ENCODE measurements around the gene AXIN2.
"Not testable (repeated sequence)": the region's sequence is repeated elsewhere in the genome, so short reads cannot be mapped to it uniquely, and the experiment has no call there.

The AXIN2 gene

DNA sequence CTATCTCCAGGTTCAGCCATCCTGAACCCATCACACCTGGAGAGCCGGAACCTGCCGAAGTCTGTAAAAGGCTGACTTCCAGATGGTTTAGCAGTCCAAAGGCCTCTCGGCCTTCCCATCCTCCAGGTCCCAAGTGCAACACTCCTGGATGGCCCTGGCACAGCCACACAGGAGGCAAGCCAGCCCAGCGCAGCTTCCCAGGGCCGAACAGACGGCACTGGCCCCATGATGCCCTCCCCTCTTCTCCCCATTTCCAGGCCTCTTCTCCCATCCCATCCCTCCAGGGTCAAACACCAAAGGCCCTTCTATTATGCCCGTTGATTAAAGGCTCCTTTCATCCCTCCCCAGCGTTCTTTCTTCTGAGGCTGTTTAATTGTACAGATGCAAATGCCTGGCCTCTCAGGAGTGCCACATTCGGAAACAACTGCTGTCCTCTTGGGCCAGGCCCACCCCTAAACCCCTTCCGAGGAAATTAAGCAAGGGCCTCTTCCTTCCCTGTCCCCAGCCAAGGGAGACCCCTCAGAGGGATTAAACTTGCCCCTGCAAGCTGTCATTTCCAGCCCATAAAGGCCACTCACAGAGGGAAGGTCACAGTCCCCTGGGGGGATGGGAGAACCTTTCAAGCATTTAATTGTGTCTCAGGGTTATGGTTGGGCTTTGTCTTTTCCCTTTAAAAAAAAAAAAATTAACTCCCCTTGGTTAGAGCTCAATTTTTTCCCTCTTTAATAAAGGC is 30.8 kb downstream of the AXIN2 start:
- no peak overlapping the region for H3K4me3 ChIP-seq (ENCODE audit: low read length)
- DNase-seq (ENCODE audit: low read depth), result no peak
- TF ChIP-seq, protein P1, sequence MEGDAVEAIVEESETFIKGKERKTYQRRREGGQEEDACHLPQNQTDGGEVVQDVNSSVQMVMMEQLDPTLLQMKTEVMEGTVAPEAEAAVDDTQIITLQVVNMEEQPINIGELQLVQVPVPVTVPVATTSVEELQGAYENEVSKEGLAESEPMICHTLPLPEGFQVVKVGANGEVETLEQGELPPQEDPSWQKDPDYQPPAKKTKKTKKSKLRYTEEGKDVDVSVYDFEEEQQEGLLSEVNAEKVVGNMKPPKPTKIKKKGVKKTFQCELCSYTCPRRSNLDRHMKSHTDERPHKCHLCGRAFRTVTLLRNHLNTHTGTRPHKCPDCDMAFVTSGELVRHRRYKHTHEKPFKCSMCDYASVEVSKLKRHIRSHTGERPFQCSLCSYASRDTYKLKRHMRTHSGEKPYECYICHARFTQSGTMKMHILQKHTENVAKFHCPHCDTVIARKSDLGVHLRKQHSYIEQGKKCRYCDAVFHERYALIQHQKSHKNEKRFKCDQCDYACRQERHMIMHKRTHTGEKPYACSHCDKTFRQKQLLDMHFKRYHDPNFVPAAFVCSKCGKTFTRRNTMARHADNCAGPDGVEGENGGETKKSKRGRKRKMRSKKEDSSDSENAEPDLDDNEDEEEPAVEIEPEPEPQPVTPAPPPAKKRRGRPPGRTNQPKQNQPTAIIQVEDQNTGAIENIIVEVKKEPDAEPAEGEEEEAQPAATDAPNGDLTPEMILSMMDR (conservative IDR thresholded peaks at IDR 0.05; ENCODE audit: low read depth, low read length), result no peak

DNA sequence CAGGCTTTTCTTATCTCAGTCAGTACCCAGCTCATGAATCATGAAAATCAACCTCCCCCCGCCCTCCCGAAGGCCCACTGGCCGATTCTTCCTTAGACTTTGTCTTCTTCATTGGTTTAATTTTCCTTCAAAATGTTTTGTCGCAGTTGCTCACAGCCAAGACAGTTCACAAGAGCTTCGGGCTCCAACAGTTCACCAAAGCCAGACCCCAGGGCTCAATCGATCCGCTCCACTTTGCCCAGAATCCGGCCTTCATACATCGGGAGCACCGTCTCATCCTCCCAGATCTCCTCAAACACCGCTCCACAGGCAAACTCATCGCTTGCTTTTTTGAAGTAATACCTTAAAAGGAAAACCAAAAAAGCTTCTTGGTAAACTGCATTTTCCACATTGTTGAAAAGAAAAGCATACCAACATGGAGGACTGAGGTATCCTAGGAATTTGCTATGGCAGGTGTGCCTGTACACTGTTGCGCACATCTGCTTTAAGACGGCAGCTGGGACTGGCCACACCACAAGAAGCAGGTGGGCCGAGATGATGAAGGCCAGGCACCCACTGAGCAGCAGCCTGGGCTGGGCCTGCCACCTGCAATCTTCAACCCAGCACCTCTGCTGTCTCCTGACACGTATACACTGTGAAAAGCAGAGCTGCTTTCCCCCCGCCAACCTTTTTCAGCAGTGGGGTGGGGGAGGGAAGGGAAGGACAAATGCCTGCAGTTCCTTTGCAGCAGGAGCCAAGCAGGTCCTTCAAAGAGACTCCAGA is 31.5 kb downstream of the AXIN2 start:
- H3K4me3 ChIP-seq (ENCODE audit: low read length), result no peak overlapping the region

DNA sequence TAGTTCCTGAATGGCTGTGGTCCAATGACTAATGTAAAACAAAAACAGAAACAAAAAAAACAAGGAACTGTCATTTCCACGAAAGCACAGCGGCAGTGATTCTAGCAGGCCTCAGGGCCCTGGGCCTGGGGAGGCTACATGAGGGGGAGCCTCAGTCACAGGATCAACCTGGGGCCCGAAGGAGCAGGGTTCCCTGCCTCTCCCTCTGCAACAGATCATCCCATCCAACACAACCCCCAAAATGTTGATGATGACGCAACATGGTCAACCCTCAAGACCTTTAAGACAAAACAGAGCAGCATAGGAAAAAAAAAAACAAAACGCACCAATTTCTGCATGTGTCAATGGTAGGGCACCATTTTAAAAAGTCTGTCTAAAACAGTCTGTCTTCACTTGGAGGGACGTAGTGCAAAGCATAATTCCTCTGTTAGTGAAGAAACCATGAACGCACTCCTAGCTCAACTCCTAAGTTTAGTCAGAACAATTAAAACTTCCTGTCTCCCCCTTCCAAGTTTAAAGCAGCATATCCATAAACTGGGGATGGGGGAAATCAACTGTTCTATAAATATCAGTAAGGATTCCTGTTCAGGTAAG is 32.3 kb downstream of the AXIN2 start:
- TF ChIP-seq, protein P1 (conservative IDR thresholded peaks at IDR 0.05; ENCODE audit: low read depth, low read length), result no peak
- no peak for DNase-seq (ENCODE audit: low read depth)
- no peak overlapping the region for H3K4me3 ChIP-seq (ENCODE audit: low read length)

More for the DNA sequence above, 31.5 kb downstream of the AXIN2 start:
- TF ChIP-seq, protein P1 (conservative IDR thresholded peaks at IDR 0.05; ENCODE audit: low read depth, low read length), result no peak
- no peak for DNase-seq (ENCODE audit: low read depth)

DNA sequence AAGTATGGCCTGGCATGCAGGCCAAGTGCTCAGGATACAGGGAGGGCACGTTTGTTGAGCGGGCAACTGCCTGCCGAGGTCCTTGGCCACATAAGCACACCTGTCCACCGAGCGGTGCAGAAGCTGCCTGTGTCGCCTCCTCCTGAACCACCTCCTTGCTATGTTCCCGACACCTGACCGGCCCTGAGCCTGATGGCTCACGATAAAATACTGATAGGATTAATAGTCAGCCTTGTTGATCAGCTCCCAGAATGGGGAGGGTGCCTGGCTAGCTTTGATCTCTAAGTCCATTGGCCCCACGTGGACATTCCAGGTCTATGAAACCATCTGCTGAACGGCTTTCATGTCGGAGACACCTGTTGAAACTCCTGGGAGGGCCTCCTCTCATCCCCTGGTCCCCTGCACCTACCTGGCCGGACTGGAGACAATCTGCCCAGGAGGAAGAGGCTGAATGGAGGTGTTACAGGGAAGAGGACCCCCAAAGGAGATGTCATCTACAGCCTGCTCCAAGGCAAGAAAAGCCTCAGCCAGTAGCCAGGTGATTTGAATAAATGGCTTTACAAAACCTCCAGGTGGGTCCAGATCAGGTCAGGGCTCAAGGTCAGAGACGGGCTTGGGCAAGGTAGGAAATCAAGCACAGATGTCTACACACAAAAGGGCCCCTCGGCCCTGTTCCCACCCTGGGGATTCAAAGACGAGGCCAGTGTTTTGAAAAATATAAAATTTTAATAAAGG is 33.4 kb downstream of the AXIN2 start:
- DNase-seq (ENCODE audit: low read depth), result no peak
- TF ChIP-seq, protein P1 (conservative IDR thresholded peaks at IDR 0.05; ENCODE audit: low read depth, low read length), result no peak
- H3K4me3 ChIP-seq (ENCODE audit: low read length), result no peak overlapping the region

- H3K4me3 ChIP-seq (ENCODE audit: low read length), result no peak overlapping the region
- TF ChIP-seq, protein P1 (conservative IDR thresholded peaks at IDR 0.05; ENCODE audit: low read depth, low read length), result no peak
- DNase-seq (ENCODE audit: low read depth), result no peak
These were observed 34.1 kb downstream of the AXIN2 start for GRCh38 chr17:65527381-65527780.

GRCh38 chr17:65526854-65527253 is 34.6 kb downstream of the AXIN2 start:
- not testable (repeated sequence) for H3K4me3 ChIP-seq (ENCODE audit: low read length); DNase-seq (ENCODE audit: low read depth)
